ENCODE results near the gene PARK7.

PARK7 gene

DNA sequence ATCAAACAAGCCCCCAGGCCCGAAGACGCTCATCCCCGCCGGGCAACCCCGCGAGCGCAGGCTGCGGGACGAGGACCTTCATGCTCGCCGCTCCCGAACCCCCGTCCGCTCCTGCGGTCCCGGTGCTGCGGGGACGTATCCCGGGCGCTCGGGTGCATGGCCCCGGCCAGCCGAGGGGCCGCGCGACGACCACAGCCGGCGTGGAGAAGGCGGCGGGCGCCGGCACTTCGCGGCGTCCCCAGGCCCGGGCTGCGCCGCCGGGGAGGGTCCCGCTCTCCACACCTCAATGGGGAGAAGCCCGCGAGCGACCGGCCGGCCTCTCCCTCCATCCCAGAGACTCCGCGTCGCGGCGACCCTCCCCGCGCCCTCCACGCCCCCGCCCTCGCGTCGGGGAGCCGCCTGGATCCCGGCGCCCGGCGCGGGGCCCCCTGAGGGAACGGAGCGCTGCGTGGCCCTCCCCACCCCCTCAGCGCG lies 64.2 kb downstream of the PARK7 start:
- Histone ChIP-seq H3K27me3 (ENCODE audit: insufficient read depth, poor library complexity, severe bottlenecking) (peaks cover 34% of the 10 kb centered on the region), H3K27ac (replicated peaks) (no peak overlapping the region), H3K4me3 (replicated peaks; ENCODE audit: insufficient read depth, low read length) (peak overlapping the region; percentile 30)
- TF ChIP-seq SPI1 (IDR thresholded peaks at IDR 0.05; ENCODE audit: borderline replicate concordance, low read depth): no peak
- TF ChIP-seq, protein P1, sequence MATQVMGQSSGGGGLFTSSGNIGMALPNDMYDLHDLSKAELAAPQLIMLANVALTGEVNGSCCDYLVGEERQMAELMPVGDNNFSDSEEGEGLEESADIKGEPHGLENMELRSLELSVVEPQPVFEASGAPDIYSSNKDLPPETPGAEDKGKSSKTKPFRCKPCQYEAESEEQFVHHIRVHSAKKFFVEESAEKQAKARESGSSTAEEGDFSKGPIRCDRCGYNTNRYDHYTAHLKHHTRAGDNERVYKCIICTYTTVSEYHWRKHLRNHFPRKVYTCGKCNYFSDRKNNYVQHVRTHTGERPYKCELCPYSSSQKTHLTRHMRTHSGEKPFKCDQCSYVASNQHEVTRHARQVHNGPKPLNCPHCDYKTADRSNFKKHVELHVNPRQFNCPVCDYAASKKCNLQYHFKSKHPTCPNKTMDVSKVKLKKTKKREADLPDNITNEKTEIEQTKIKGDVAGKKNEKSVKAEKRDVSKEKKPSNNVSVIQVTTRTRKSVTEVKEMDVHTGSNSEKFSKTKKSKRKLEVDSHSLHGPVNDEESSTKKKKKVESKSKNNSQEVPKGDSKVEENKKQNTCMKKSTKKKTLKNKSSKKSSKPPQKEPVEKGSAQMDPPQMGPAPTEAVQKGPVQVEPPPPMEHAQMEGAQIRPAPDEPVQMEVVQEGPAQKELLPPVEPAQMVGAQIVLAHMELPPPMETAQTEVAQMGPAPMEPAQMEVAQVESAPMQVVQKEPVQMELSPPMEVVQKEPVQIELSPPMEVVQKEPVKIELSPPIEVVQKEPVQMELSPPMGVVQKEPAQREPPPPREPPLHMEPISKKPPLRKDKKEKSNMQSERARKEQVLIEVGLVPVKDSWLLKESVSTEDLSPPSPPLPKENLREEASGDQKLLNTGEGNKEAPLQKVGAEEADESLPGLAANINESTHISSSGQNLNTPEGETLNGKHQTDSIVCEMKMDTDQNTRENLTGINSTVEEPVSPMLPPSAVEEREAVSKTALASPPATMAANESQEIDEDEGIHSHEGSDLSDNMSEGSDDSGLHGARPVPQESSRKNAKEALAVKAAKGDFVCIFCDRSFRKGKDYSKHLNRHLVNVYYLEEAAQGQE (IDR thresholded peaks at IDR 0.05; ENCODE audit: insufficient replicate concordance, low read depth): no peak
- TF ChIP-seq POLR2AphosphoS5 (IDR thresholded peaks at IDR 0.05; ENCODE audit: low read depth): no peak
- TF ChIP-seq, protein P2, sequence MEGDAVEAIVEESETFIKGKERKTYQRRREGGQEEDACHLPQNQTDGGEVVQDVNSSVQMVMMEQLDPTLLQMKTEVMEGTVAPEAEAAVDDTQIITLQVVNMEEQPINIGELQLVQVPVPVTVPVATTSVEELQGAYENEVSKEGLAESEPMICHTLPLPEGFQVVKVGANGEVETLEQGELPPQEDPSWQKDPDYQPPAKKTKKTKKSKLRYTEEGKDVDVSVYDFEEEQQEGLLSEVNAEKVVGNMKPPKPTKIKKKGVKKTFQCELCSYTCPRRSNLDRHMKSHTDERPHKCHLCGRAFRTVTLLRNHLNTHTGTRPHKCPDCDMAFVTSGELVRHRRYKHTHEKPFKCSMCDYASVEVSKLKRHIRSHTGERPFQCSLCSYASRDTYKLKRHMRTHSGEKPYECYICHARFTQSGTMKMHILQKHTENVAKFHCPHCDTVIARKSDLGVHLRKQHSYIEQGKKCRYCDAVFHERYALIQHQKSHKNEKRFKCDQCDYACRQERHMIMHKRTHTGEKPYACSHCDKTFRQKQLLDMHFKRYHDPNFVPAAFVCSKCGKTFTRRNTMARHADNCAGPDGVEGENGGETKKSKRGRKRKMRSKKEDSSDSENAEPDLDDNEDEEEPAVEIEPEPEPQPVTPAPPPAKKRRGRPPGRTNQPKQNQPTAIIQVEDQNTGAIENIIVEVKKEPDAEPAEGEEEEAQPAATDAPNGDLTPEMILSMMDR (IDR thresholded peaks at IDR 0.05; ENCODE audit: insufficient read depth, low read length): no peak
- no peak for TF ChIP-seq GABPA (IDR thresholded peaks at IDR 0.05; ENCODE audit: low read depth)
- DNase-seq (ENCODE audit: low read depth in 1 of 2, low spot score in 1 of 2): no peak

DNA sequence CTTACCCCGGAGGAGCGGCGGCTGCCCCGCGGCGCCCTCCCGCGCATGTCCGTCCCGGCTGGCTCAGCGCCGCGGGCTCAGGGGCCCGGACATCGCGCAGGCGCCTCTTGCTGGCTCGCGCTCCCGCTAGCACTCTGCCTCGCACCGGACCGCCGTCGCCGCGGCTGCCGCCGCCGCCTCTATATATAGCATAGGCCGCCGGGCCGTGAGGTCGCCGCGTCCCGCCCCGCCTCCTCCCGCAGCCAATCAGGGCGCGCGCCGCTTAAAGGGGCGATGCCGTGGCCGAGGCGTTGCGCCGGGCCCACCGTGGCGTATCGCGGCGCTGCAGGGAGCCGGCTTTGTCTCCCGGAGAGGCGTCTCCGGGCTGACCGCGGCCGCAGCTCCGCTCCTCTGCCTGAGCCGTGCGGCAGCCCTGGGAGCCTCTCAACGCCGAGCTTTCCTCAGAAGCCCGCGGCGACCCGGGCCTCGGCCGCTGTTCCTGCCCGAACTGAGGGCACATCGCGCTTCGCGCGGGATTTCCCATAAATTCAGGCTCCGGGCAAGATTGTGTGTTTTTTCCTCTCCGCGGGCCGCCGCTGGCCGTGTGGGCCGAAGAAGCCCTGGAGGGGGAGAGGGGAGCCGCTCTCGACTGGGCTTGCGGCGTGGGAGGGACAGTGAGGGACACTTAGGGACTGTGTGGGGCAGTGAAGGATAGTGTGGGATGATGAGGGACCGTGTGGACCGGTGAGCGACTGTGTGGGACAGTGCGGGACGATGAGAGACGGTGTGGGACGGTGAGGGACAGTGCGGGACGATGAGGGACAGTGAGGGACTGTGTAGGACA lies 64.9 kb downstream of the PARK7 start, which contains the start of gene ERRFI1:
TSS of gene ERRFI1 (minus strand) at position 157 of the 823 bp plus-strand sequence. CDS start 10,690 bp downstream, outside the sequence.
- DNase-seq (ENCODE audit: low read depth in 1 of 2, low spot score in 1 of 2): peak; percentile 59 to 65
- Histone ChIP-seq H3K27me3 (ENCODE audit: insufficient read depth, poor library complexity, severe bottlenecking) (peaks cover 31% of the 10 kb centered on the region), H3K4me3 (replicated peaks; ENCODE audit: insufficient read depth, low read length) (peak within 1 kb of the TSS; percentile 30), H3K27ac (replicated peaks) (no peak within 1 kb of the TSS)
- TF ChIP-seq GABPA (IDR thresholded peaks at IDR 0.05; ENCODE audit: low read depth): no peak
- TF ChIP-seq POLR2AphosphoS5 (IDR thresholded peaks at IDR 0.05; ENCODE audit: low read depth): no peak
- TF ChIP-seq SPI1 (IDR thresholded peaks at IDR 0.05; ENCODE audit: borderline replicate concordance, low read depth): no peak
- TF ChIP-seq, protein P1 (IDR thresholded peaks at IDR 0.05; ENCODE audit: insufficient replicate concordance, low read depth): no peak

DNA sequence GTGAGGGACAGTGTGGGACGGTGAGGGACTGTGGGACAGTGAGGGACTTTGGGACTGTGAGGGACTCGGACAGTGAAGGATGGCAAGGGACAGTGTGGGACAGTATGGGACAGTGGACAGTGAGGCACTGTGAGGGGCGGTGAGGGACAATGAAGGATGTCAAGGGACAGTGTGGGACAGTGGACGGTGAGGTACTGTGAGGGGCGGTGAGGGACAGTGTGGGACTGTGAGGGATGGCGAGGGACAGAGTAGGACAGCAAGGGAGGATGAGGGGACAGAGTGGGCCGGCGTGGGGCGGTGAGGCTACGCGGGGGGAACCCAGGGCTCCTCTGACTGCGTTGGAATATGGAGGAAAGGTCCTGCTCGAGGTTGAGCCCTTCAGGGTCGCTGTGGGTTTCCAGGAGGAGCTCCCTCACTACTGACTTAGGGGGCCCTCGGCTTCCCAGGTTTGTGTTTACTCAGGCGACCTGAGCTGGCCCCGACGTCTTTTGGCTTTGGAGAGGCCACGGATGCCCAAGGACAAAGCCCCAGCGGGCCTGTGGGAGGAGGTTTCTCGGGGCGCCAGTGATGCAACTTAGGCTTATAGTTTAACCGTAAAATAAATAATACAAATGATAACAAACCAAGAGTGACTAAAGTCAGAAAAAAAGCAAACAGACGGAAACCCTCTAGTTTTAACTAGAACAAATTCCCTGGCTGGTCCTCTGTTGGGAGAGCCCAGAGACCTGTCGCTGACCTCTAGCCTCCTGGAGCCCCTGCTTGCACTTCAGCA lies 65.7 kb downstream of the PARK7 start:
- Histone ChIP-seq H3K27ac (replicated peaks) (no peak overlapping the region), H3K27me3 (ENCODE audit: insufficient read depth, poor library complexity, severe bottlenecking) (peaks cover 31% of the 10 kb centered on the region), H3K4me3 (replicated peaks; ENCODE audit: insufficient read depth, low read length) (no peak overlapping the region)
- TF ChIP-seq GABPA (IDR thresholded peaks at IDR 0.05; ENCODE audit: low read depth) (no peak), POLR2AphosphoS5 (IDR thresholded peaks at IDR 0.05; ENCODE audit: low read depth) (no peak), SPI1 (IDR thresholded peaks at IDR 0.05; ENCODE audit: borderline replicate concordance, low read depth) (no peak)
- TF ChIP-seq, protein P2 (IDR thresholded peaks at IDR 0.05; ENCODE audit: insufficient read depth, low read length): no peak
- TF ChIP-seq, protein P1 (IDR thresholded peaks at IDR 0.05; ENCODE audit: insufficient replicate concordance, low read depth): no peak
- DNase-seq (ENCODE audit: low read depth in 1 of 2, low spot score in 1 of 2): no peak
